GM12878 (cell line): ENCODE measurements around the gene CACNA1E. TPM values are rescaled to one million over a fixed set of nuclear protein-coding genes. Genes with fewer than 3 reads are reported as not detected.

Source experiments
- ATAC-seq: fragments of 200-7000 bp; cut with Tn5 transposase; 3 replicates; pipeline ENCODE4 v1.9.1; 2020; ENCODE audit warnings: mild to moderate bottlenecking, moderate library complexity
- BruUV-seq: library from RNA; stranded (reverse); fragments of 400-500 nt; replicated peaks from 2 replicates; lab custom pipeline; 2021; lab: Mats Ljungman, UMichigan
- CTCF ChIA-PET: fragments of 300-600 bp; sonication (Branson Sonifier 250); formaldehyde crosslinking; extraction: SDS; loops from one replicate; lab custom pipeline; 2021; ENCODE audit warnings: inconsistent platforms; lab: Yijun Ruan, JAX
- POLR2A ChIA-PET: fragments of 350-600 bp; formaldehyde crosslinking; extraction: SDS; loops from one replicate; lab custom pipeline; 2021; ENCODE audit warnings: inconsistent platforms; lab: Charles Lee
- RAD21 ChIA-PET: fragments of 300-600 bp; sonication (Branson Sonifier 250); formaldehyde crosslinking; loops from one replicate; lab custom pipeline; 2023; ENCODE audit warnings: antibody characterized with exemption; ENCODE audit not compliant: unreplicated experiment; lab: Charles Lee
- SMC1A ChIA-PET: fragments of 300-600 bp; sonication (Branson Sonifier 250); formaldehyde crosslinking; loops from one replicate; lab custom pipeline; 2023; ENCODE audit not compliant: unreplicated experiment, uncharacterized antibody; lab: Charles Lee
- DNase-seq: peaks from one replicate; pipeline ENCODE4 v3.0.0-alpha.2; 2011; ENCODE audit warnings: low read depth, low spot score
- FAIRE-seq: peaks from 3 replicates; lab custom pipeline; 2011; peaks lifted over from hg19 to GRCh38; lab: Jason Lieb, UNC
- H2AFZ ChIP-seq: 2 replicates; pipeline ENCODE4 v1.6.0; 2011; ENCODE audit warnings: low read depth, low read length, control low read depth; ENCODE audit not compliant: control insufficient read depth
- H3K27ac ChIP-seq: 2 replicates; pipeline ENCODE4 v1.5.1; 2011; ENCODE audit warnings: control low read depth; ENCODE audit not compliant: control insufficient read depth, insufficient read depth
- H3K27me3 ChIP-seq, 2 experiments: replicated peaks in 1 of 2; 2 replicates each; pipeline versions ENCODE4 v1.6.0 to v1.6.1; 2011; ENCODE audit warnings: low read length in 1 of 2; ENCODE audit not compliant: control insufficient read depth in 2 of 2, insufficient read depth in 2 of 2
- H3K36me3 ChIP-seq, 2 experiments: 2 replicates each; pipeline ENCODE4 v1.5.1; 2011; ENCODE audit warnings: low read length in 1 of 2; ENCODE audit not compliant: control insufficient read depth in 2 of 2, insufficient read depth in 2 of 2
- H3K4me1 ChIP-seq: 2 replicates; pipeline ENCODE4 v1.6.1; 2011; ENCODE audit warnings: mild to moderate bottlenecking, low read length, moderate library complexity, mixed read lengths; ENCODE audit not compliant: control insufficient read depth, insufficient read depth
- H3K4me2 ChIP-seq: 2 replicates; pipeline ENCODE4 v1.6.0; 2011; ENCODE audit warnings: control low read depth; ENCODE audit not compliant: control insufficient read depth, insufficient read depth
- H3K4me3 ChIP-seq: fragments of 200-600 bp; sonication (generic); 2 replicates; pipeline ENCODE4 v1.5.1; 2016
- H3K79me2 ChIP-seq: 2 replicates; pipeline ENCODE4 v1.6.0; 2011; ENCODE audit warnings: low read length; ENCODE audit not compliant: control insufficient read depth, insufficient read depth
- H3K9ac ChIP-seq: 2 replicates; pipeline ENCODE4 v1.8.0; 2011; ENCODE audit warnings: low read length, control low read depth, mixed read lengths; ENCODE audit not compliant: control insufficient read depth, insufficient read depth
- H3K9me3 ChIP-seq: replicated peaks from 3 replicates; pipeline ENCODE4 v1.5.1; 2011; ENCODE audit warnings: mild to moderate bottlenecking, low read length; ENCODE audit not compliant: control insufficient read depth, insufficient read depth
- H4K20me1 ChIP-seq: 2 replicates; pipeline ENCODE4 v1.6.0; 2011; ENCODE audit not compliant: control insufficient read depth, insufficient read depth
- BRCA1 ChIP-seq: IDR thresholded peaks from 2 replicates; pipeline ENCODE4 v1.6.1; 2011; ENCODE audit warnings: low read depth, low read length, improper control_type of control experiment
- CBX5 ChIP-seq: sonication (generic); IDR thresholded peaks from 2 replicates; pipeline ENCODE4 v1.6.1; 2016; ENCODE audit warnings: low read depth, moderate library complexity, mild to moderate bottlenecking, inconsistent platforms
- CREM ChIP-seq: IDR thresholded peaks from 2 replicates; pipeline ENCODE4 v1.6.1; 2014; ENCODE audit warnings: antibody characterized with exemption, low read depth
- IRF4 ChIP-seq: IDR thresholded peaks from 2 replicates; pipeline ENCODE4 v1.6.1; 2011; ENCODE audit warnings: low read depth, low read length
- KDM1A ChIP-seq: fragments of 200-600 bp; sonication (generic); IDR thresholded peaks from 2 replicates; pipeline ENCODE4 v1.6.1; 2016; ENCODE audit warnings: borderline replicate concordance
- PAX5 ChIP-seq: IDR thresholded peaks from 2 replicates; pipeline ENCODE4 v1.6.1; 2011; ENCODE audit warnings: low read depth, low read length, borderline replicate concordance
- RCOR1 ChIP-seq: conservative IDR thresholded peaks from 2 replicates; pipeline ENCODE4 v1.6.1; 2012; ENCODE audit warnings: low read depth, low read length, improper control_type of control experiment
- SIN3A ChIP-seq: IDR thresholded peaks from 2 replicates; pipeline ENCODE4 v1.6.1; 2012; ENCODE audit warnings: low read depth, low read length, improper control_type of control experiment
- SMARCA5 ChIP-seq: fragments of 450-650 bp; IDR thresholded peaks from 2 replicates; pipeline ENCODE4 v1.6.1; 2017; ENCODE audit warnings: mild to moderate bottlenecking
- YBX1 ChIP-seq: fragments of 450-650 bp; IDR thresholded peaks from 2 replicates; pipeline ENCODE4 v1.6.1; 2016; ENCODE audit warnings: antibody characterized with exemption
- ZBED1 ChIP-seq: IDR thresholded peaks from 2 replicates; pipeline ENCODE4 v1.6.1; 2016; ENCODE audit warnings: borderline replicate concordance
- WGBS: methylation state at CpG from one replicate; pipeline ENCODE4 v1.1.6; 2016; ENCODE audit warnings: low lambda C conversion rate; ENCODE audit not compliant: insufficient replicate concordance, insufficient coverage; ENCODE audit errors: missing lambda C conversion rate; 5-methylcytosine and 5-hydroxymethylcytosine counted together
- in situ Hi-C: fragments of 300-500 bp; cut with MboI; formaldehyde crosslinking; loops from 9 replicates; pipeline ENCODE4 v1.14.3; 2018; ENCODE audit warnings: mixed read lengths
- intact Hi-C: fragments of 100-400 bp; cut with micrococcal nuclease; formaldehyde crosslinking; loops from one replicate; pipeline ENCODE4 v1.14.2; 2022; ENCODE audit not compliant: unreplicated experiment
- polyA plus RNA-seq, 11 experiments: library from polyadenylated mRNA; depleted of rRNA in 4 of 11; unstranded in 6 of 11; stranded (reverse) in 5 of 11; fragments of >200 nt; fragmentation: Nextera tagmentation in 4 of 11; fragmentation: Illumina TruSeq in 1 of 11; extraction: Ambion mirVana in 4 of 11; extraction: Trizol in 1 of 11; gene quantifications; 1 replicate in 1 of 11; 2 replicates in 10 of 11; pipeline versions ENCODE4 v1.2.1 to v1.2.3, GENCODE V29; 2011 to 2016; ENCODE audit warnings: inconsistent platforms in 2 of 11, missing spikeins in 2 of 11, low read depth in 1 of 11
- total RNA-seq, 4 experiments: library from RNA; depleted of rRNA in 3 of 4; stranded (reverse); fragments of >200 nt in 3 of 4; fragmentation: Illumina TruSeq in 1 of 4; extraction: Trizol in 1 of 4; gene quantifications; 2 replicates each; pipeline versions ENCODE4 v1.2.1 to v1.2.3, GENCODE V29; 2013 to 2021
- TF ChIP-seq, protein P1 (sequence below): fragments of 450-650 bp; IDR thresholded peaks from 2 replicates; pipeline ENCODE4 v1.6.1; 2017; ENCODE audit warnings: mild to moderate bottlenecking, moderate library complexity
- TF ChIP-seq, protein P2 (sequence below): fragments of 450-650 bp; IDR thresholded peaks from 2 replicates; pipeline ENCODE4 v1.6.1; 2017; ENCODE audit warnings: low read depth, mild to moderate bottlenecking, moderate library complexity
- TF ChIP-seq, protein P3 (sequence below): IDR thresholded peaks from 2 replicates; pipeline ENCODE4 v1.6.1; 2011; ENCODE audit warnings: low read depth, mild to moderate bottlenecking, low read length, moderate library complexity, borderline replicate concordance; ENCODE audit errors: extremely low read depth
- TF ChIP-seq, protein P4 (sequence below): fragments of 150-350 bp; IDR thresholded peaks from 2 replicates; pipeline ENCODE4 v1.6.1; 2016; ENCODE audit warnings: low read depth, low read length

Gene CACNA1E
- total and polyA plus RNA-seq, 10 of the 15 experiments (the other 5 are each of a cell fraction or from before 2014, with no cell fraction given), result 0.57 to 22.0 (median 8.5) TPM

DNA sequence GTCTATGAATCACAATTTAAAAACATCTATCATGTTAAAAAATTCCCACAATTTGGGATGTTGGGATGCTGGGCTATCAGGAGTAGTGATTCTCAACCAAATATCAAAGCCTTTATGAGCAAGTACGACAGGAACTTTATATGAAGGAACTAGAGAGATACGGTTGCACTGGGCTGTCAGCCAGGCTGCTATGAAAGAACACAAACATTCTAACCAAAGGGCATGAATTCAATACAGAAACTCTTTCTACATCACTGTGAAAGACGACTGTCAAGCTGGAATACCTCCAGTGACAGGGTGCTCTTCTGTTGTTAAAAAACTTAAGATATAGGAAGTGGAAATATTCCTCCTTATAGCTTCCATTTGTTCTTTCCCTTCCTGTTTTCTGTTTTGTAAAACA, 9.8 kb downstream of the CACNA1E start (continued):
- TF ChIP-seq, protein P1, sequence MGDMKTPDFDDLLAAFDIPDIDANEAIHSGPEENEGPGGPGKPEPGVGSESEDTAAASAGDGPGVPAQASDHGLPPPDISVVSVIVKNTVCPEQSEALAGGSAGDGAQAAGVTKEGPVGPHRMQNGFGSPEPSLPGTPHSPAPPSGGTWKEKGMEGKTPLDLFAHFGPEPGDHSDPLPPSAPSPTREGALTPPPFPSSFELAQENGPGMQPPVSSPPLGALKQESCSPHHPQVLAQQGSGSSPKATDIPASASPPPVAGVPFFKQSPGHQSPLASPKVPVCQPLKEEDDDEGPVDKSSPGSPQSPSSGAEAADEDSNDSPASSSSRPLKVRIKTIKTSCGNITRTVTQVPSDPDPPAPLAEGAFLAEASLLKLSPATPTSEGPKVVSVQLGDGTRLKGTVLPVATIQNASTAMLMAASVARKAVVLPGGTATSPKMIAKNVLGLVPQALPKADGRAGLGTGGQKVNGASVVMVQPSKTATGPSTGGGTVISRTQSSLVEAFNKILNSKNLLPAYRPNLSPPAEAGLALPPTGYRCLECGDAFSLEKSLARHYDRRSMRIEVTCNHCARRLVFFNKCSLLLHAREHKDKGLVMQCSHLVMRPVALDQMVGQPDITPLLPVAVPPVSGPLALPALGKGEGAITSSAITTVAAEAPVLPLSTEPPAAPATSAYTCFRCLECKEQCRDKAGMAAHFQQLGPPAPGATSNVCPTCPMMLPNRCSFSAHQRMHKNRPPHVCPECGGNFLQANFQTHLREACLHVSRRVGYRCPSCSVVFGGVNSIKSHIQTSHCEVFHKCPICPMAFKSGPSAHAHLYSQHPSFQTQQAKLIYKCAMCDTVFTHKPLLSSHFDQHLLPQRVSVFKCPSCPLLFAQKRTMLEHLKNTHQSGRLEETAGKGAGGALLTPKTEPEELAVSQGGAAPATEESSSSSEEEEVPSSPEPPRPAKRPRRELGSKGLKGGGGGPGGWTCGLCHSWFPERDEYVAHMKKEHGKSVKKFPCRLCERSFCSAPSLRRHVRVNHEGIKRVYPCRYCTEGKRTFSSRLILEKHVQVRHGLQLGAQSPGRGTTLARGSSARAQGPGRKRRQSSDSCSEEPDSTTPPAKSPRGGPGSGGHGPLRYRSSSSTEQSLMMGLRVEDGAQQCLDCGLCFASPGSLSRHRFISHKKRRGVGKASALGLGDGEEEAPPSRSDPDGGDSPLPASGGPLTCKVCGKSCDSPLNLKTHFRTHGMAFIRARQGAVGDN, result no peak
- no peak for TF ChIP-seq ZBED1
- TF ChIP-seq IRF4, result no peak
- TF ChIP-seq CBX5, result no peak
- TF ChIP-seq, protein P2, sequence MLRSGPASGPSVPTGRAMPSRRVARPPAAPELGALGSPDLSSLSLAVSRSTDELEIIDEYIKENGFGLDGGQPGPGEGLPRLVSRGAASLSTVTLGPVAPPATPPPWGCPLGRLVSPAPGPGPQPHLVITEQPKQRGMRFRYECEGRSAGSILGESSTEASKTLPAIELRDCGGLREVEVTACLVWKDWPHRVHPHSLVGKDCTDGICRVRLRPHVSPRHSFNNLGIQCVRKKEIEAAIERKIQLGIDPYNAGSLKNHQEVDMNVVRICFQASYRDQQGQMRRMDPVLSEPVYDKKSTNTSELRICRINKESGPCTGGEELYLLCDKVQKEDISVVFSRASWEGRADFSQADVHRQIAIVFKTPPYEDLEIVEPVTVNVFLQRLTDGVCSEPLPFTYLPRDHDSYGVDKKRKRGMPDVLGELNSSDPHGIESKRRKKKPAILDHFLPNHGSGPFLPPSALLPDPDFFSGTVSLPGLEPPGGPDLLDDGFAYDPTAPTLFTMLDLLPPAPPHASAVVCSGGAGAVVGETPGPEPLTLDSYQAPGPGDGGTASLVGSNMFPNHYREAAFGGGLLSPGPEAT, result no peak
- no peak for TF ChIP-seq PAX5

DNA sequence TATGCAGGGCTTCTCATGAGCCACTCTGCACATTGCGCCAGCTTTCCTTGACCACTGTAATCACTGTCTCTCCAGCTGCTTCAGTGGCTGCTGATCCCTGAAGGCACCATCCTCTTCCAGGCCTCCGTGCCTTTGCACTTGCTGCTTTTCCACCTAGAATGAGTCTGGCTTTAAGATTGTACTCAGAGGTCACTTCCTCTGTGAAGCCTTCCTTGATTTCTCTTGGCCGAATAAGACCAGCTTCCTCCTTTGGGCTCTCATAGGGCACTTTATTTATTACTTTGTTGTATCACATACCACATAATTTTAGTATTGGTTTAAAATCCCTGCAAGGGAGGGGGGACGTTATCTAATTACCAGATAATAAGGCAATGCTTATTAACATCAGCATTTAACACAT, 10.6 kb downstream of the CACNA1E start:
- 82% methylated on average over 4 of the region's 4 CpGs for WGBS
- H3K9me3 ChIP-seq, result peaks cover 12% of the 10 kb centered on the region; the same call in 2 of the 3 replicates
- no peak overlapping the region for H3K9ac ChIP-seq
- no peaks in the 10 kb centered on the region for H4K20me1 ChIP-seq
- no peaks in the 10 kb centered on the region for H3K36me3 ChIP-seq
- TF ChIP-seq SIN3A, result no peak
- TF ChIP-seq BRCA1, result no peak
- no peak for TF ChIP-seq CREM
- TF ChIP-seq YBX1, result no peak
- no peak for TF ChIP-seq KDM1A
- TF ChIP-seq RCOR1, result no peak
- no peak for TF ChIP-seq SMARCA5
- TF ChIP-seq, protein P3, sequence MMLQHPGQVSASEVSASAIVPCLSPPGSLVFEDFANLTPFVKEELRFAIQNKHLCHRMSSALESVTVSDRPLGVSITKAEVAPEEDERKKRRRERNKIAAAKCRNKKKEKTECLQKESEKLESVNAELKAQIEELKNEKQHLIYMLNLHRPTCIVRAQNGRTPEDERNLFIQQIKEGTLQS, result no peak
- TF ChIP-seq, protein P4, sequence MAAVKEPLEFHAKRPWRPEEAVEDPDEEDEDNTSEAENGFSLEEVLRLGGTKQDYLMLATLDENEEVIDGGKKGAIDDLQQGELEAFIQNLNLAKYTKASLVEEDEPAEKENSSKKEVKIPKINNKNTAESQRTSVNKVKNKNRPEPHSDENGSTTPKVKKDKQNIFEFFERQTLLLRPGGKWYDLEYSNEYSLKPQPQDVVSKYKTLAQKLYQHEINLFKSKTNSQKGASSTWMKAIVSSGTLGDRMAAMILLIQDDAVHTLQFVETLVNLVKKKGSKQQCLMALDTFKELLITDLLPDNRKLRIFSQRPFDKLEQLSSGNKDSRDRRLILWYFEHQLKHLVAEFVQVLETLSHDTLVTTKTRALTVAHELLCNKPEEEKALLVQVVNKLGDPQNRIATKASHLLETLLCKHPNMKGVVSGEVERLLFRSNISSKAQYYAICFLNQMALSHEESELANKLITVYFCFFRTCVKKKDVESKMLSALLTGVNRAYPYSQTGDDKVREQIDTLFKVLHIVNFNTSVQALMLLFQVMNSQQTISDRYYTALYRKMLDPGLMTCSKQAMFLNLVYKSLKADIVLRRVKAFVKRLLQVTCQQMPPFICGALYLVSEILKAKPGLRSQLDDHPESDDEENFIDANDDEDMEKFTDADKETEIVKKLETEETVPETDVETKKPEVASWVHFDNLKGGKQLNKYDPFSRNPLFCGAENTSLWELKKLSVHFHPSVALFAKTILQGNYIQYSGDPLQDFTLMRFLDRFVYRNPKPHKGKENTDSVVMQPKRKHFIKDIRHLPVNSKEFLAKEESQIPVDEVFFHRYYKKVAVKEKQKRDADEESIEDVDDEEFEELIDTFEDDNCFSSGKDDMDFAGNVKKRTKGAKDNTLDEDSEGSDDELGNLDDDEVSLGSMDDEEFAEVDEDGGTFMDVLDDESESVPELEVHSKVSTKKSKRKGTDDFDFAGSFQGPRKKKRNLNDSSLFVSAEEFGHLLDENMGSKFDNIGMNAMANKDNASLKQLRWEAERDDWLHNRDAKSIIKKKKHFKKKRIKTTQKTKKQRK, result no peak
- no peak overlapping the region for H3K4me2 ChIP-seq
- peaks cover 10% of the 10 kb centered on the region; the same call in 1 of the 2 replicates for H3K4me1 ChIP-seq
- ATAC-seq, result no peak
- POLR2A ChIA-PET, result interaction anchor here (0.6 to 13.8 kb wide), 5 partner anchors 9 to 1346 kb away, joined by 3 to 135 read pairs (median 14); partner anchors contain the start of gene CACNA1E
- SMC1A ChIA-PET, result interaction anchor here (1.1 to 17.6 kb wide), 4 partner anchors 11 to 184 kb away, joined by 3 to 220 read pairs (median 54); partner anchors contain the start of gene CACNA1E
- no TSS peak for BruUV-seq
- H2AFZ ChIP-seq, result no peak overlapping the region
- no peak overlapping the region for H3K27ac ChIP-seq
- DNase-seq, result no peak
- RAD21 ChIA-PET, result interaction anchor here (0.6 to 14.3 kb wide), 6 partner anchors 9 to 1406 kb away, joined by 3 to 278 read pairs (median 6); partner anchors contain the start of gene CACNA1E
- no peak for FAIRE-seq
- CTCF ChIA-PET, result interaction anchor here (1.5 to 6.1 kb wide), 9 partner anchors 9 to 443 kb away, joined by 3 to 57 read pairs (median 11); partner anchors contain the start of gene CACNA1E
- in situ Hi-C loops, result no loop called here
- intact Hi-C loops, result no loop called here
- no peak overlapping the region for H3K4me3 ChIP-seq
- H3K79me2 ChIP-seq, result no peaks in the 10 kb centered on the region
- no peaks in the 10 kb centered on the region for H3K27me3 ChIP-seq
